Panc1 (cell line): ENCODE measurements around the gene ZNF816. TPM values are rescaled to one million over a fixed set of nuclear protein-coding genes. Genes with fewer than 3 reads are reported as not detected.

Source experiments
- ATAC-seq: fragments of 200-7000 bp; cut with Tn5 transposase; 2 replicates; pipeline ENCODE4 v1.9.1; 2020; ENCODE audit warnings: mild to moderate bottlenecking, moderate library complexity
- BruUV-seq: library from RNA; stranded (reverse); fragments of 400-500 nt; replicated peaks from 2 replicates; lab custom pipeline; 2021; lab: Mats Ljungman, UMichigan
- CTCF ChIA-PET: fragments of 300-600 bp; sonication (Branson Sonifier 250); formaldehyde crosslinking; loops from one replicate; lab custom pipeline; 2022; ENCODE audit warnings: antibody characterized with exemption; lab: Charles Lee
- POLR2A ChIA-PET: fragments of 300-600 bp; sonication (Branson Sonifier 250); formaldehyde crosslinking; loops from one replicate; lab custom pipeline; 2022; ENCODE audit warnings: antibody characterized with exemption; lab: Charles Lee
- DNase-seq: peaks from one replicate; pipeline ENCODE4 v3.0.0-alpha.2; 2010; ENCODE audit warnings: low read depth, low spot score
- H3K27ac ChIP-seq: 2 replicates; pipeline ENCODE4 v1.5.1; 2011; ENCODE audit warnings: mild to moderate bottlenecking, low read length, inconsistent platforms
- H3K27me3 ChIP-seq: fragments of 200-500 bp; sonication (Bioruptor generic); 2 replicates; pipeline ENCODE4 v1.6.0; 2014; ENCODE audit warnings: low read length, inconsistent platforms; ENCODE audit not compliant: control insufficient read depth, insufficient read depth
- H3K36me3 ChIP-seq: fragments of 200-500 bp; sonication (Bioruptor generic); 2 replicates; pipeline ENCODE4 v1.5.1; 2014; ENCODE audit warnings: inconsistent platforms, mild to moderate bottlenecking, low read length, moderate library complexity; ENCODE audit not compliant: control insufficient read depth, insufficient read depth
- H3K4me1 ChIP-seq: 2 replicates; pipeline ENCODE4 v1.5.1; 2011; ENCODE audit warnings: inconsistent platforms, mild to moderate bottlenecking, low read length, moderate library complexity; ENCODE audit not compliant: control insufficient read depth, insufficient read depth
- H3K4me3 ChIP-seq, 2 experiments: 2 replicates each; pipeline ENCODE4 v1.5.1; 2011 to 2012; ENCODE audit warnings: low read depth in 2 of 2, low read length in 2 of 2, mild to moderate bottlenecking in 2 of 2, inconsistent platforms in 1 of 2, moderate library complexity in 1 of 2
- H3K9me3 ChIP-seq: fragments of 200-500 bp; sonication (Bioruptor generic); 2 replicates; pipeline ENCODE4 v1.5.1; 2014; ENCODE audit warnings: low read depth, mild to moderate bottlenecking, inconsistent platforms, low read length, moderate library complexity; ENCODE audit not compliant: control insufficient read depth, insufficient read depth
- CTCF ChIP-seq: fragments of 450-650 bp; IDR thresholded peaks from 2 replicates; pipeline ENCODE4 v1.5.1; 2017; ENCODE audit warnings: mild to moderate bottlenecking
- POLR2AphosphoS5 ChIP-seq: IDR thresholded peaks from 2 replicates; pipeline ENCODE4 v1.6.1; 2012; ENCODE audit warnings: mild to moderate bottlenecking, low read depth, low read length, moderate library complexity
- REST ChIP-seq, 2 experiments: IDR thresholded peaks; 2 replicates each; pipeline ENCODE4 v1.6.1; 2011 to 2012; ENCODE audit warnings: low read depth in 2 of 2, control low read depth in 1 of 2, low read length in 1 of 2, mild to moderate bottlenecking in 1 of 2, moderate library complexity in 1 of 2; ENCODE audit not compliant: insufficient read depth in 1 of 2
- SIN3A ChIP-seq: IDR thresholded peaks from 2 replicates; pipeline ENCODE4 v1.6.1; 2012; ENCODE audit warnings: low read depth, mild to moderate bottlenecking, low read length, moderate library complexity, borderline replicate concordance; ENCODE audit not compliant: insufficient read depth
- TCF7L2 ChIP-seq: IDR thresholded peaks from 2 replicates; pipeline ENCODE4 v1.6.1; 2011; ENCODE audit warnings: mild to moderate bottlenecking, low read depth, low read length, inconsistent platforms
- in situ Hi-C: cut with HindIII; loops from 2 replicates; pipeline ENCODE4 v1.10.0; 2016; ENCODE audit warnings: low sequenced_read_pairs, low pct_unique_long_range_greater_than_20kb
- intact Hi-C: fragments of 100-400 bp; cut with micrococcal nuclease; formaldehyde crosslinking; loops from one replicate; pipeline ENCODE4 v1.10.0; 2022; ENCODE audit not compliant: unreplicated experiment
- total RNA-seq: library from RNA; stranded (reverse); gene quantifications from one replicate; pipeline ENCODE4 v1.2.1, GENCODE V29; 2021; ENCODE audit not compliant: unreplicated experiment

The ZNF816 gene
- total RNA-seq, 1 experiment from 2014 or later: 7.1 TPM

DNA sequence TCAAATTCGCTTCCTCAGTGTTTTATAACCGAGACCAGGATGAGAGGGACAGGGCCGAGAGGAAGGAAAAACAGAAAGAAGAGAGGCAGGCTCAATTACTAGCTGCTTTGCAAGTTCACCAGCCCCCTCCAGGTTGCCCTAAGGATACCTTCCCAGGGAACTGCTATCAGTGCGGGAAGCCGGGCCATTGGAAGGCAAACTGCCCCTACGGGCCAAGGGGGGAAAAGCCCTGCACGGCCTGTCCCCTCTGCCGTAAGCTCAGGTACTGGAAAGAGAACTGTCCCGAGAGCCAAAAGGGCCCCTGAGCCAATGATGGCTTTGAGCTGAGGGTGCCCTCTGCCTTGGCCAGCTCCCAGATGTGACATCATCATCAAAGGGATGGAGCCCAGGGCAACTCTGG, 47.8 kb upstream of the ZNF816 start:
- Histone ChIP-seq H3K4me1 (no peaks in the 10 kb centered on the region), H3K36me3 (no peaks in the 10 kb centered on the region), H3K27ac (no peak overlapping the region), H3K27me3 (no peaks in the 10 kb centered on the region), H3K4me3 (no peak overlapping the region), H3K9me3 (no peaks in the 10 kb centered on the region)
- ATAC-seq (no peak), DNase-seq (no peak)
- intact Hi-C loops: no loop called here
- POLR2A ChIA-PET: no interaction called here
- no peak for TF ChIP-seq SIN3A
- TF ChIP-seq REST (IDR thresholded peaks at IDR 0.05; ENCODE audit: insufficient read depth in 1 of 2, low read depth in 2 of 2, low read length in 1 of 2): no peak
- TF ChIP-seq POLR2AphosphoS5: no peak
- no peak for TF ChIP-seq CTCF
- no peak for TF ChIP-seq TCF7L2
- BruUV-seq: no TSS peak
- CTCF ChIA-PET: no interaction called here
- in situ Hi-C loops: no loop called here

DNA sequence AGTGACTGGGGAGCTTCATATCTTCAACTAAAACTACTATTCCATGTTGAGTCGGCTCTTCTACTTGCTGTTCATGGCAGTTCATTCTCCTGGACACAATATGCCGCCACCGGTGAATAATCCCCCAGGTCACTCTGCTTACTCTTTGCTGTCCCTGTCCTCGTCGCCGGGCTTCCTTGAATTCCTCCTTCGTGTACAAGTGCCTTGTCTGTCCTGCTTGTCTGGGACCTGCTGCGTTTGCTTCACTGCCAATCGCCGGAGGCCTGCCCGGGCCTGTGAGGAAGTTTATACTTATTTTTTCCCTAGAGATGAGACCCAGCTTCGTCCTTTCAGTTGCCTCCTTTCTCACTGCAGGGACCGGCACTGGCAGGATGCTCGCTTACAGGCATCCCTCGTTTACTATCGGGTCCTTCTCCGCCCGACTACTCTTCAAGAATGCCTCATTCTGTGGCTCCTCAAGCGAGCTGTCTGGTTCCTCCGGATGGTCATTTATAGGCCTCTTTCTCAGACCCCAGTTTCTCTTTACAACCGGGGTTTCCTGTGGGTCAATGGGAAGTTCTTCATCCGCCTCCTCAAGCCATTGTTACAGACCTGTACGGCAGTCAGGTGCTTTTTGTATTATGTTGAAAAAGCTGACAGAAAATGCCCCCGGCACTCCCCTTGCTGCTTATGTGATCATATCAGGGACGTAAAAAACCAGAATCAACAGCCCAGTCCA, 45.5 kb upstream of the ZNF816 start:
- ATAC-seq (no peak), DNase-seq (no peak)
- TF ChIP-seq REST (IDR thresholded peaks at IDR 0.05; ENCODE audit: insufficient read depth in 1 of 2, low read depth in 2 of 2, low read length in 1 of 2): no peak
- no peak for TF ChIP-seq CTCF
- TF ChIP-seq TCF7L2: no peak
- no peak for TF ChIP-seq SIN3A
- no peak for TF ChIP-seq POLR2AphosphoS5
- H3K36me3 ChIP-seq: no peaks in the 10 kb centered on the region
- ChIA-PET POLR2A (interaction anchor here (1.1 kb wide), 1 partner anchor 14 kb away, joined by 3 read pairs; no protein-coding TSS in a partner anchor), CTCF (no interaction called here)
- in situ Hi-C loops: no loop called here
- no peak overlapping the region for H3K27ac ChIP-seq
- no peaks in the 10 kb centered on the region for H3K9me3 ChIP-seq
- intact Hi-C loops: no loop called here
- H3K27me3 ChIP-seq: no peaks in the 10 kb centered on the region
- BruUV-seq: no TSS peak
- no peaks in the 10 kb centered on the region for H3K4me1 ChIP-seq
- no peak overlapping the region for H3K4me3 ChIP-seq
